T1000 (cell line): ENCODE results near the gene BORCS8.
"Not testable (repeated sequence)": the region's sequence is repeated elsewhere in the genome, so short reads cannot be mapped to it uniquely, and the experiment has no call there.

Experiments
- DNase-seq: peaks from one replicate; lab custom pipeline; 2025; ENCODE audit warnings: mixed read lengths; lab: John Stamatoyannopoulos, UW

The BORCS8 gene

GRCh38 chr19:19179548-19180441, 12.2 kb downstream of the BORCS8 start:
- no peak for DNase-seq

DNA sequence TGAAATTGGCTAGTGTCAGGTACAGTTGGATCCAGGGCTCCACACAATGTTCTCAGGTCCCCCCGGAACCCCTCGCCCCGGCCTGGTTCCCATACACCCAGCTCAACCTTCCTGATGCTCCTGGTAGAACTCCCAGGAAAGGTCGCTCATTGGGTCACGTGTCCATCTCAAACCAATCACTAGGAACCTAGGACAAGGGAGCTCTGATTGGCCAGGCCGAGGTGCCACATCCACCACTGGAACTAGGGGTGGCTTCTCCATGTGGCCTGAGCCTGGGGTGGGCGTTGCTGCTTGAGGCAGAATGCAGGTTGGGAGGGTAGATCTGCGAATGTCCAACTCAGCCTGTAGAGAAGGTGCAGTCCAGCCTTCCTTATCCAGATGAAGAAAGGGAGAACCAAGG, 15.0 kb downstream of the BORCS8 start:
- DNase-seq, result no peak

GRCh38 chr19:19173243-19173642, 18.7 kb downstream of the BORCS8 start:
- not testable (repeated sequence) for DNase-seq

- no peak for DNase-seq
Measured at GRCh38 chr19:19171821-19172532, 20.0 kb downstream of the BORCS8 start.

DNA sequence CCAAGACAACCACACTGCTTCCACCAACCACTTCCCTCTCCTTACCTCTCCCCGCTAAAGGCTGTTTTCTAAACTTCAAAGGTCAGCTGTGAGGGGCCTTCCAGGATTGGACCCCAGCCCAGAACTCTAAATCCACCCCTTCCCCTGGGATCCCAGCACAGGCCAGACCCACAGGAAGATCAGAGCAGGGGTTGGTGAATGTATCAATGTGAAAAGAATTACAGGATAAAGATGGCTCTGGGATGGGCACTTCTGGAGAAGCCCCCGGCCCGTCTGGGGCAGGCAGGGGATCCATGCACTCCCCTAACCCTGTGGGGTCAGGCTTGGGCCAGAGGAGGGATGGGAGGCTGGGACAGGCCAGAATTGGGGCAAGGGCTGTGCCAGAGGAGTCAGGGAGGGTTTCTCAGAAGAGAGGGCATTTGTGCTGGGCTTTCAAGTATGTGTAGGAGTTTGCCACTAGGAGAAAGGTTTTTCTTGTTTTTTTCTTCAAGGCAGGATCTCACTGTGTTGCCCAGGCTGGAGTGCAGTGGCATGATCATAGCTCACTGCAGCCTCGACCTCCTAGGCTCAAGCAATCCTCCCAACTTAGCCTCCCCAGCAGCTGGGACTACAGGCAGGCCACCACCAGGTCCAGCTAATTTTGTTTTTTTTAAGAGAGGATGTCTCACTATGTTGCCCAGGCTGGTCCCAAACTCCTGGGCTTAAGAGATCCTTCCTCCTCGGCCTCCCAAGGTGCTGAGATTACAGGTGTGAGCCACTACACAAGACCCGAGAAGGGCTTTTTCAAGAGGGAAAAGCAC, 20.9 kb downstream of the BORCS8 start:
- DNase-seq, result no peak

- DNase-seq, result no peak
Measured at GRCh38 chr19:19170053-19170872, 21.7 kb downstream of the BORCS8 start, which contains the start of gene MEF2B. Gene MEF2B (minus strand): TSS chr19:19170263. CDS start chr19:19150735, 19,528 bp downstream.

DNA sequence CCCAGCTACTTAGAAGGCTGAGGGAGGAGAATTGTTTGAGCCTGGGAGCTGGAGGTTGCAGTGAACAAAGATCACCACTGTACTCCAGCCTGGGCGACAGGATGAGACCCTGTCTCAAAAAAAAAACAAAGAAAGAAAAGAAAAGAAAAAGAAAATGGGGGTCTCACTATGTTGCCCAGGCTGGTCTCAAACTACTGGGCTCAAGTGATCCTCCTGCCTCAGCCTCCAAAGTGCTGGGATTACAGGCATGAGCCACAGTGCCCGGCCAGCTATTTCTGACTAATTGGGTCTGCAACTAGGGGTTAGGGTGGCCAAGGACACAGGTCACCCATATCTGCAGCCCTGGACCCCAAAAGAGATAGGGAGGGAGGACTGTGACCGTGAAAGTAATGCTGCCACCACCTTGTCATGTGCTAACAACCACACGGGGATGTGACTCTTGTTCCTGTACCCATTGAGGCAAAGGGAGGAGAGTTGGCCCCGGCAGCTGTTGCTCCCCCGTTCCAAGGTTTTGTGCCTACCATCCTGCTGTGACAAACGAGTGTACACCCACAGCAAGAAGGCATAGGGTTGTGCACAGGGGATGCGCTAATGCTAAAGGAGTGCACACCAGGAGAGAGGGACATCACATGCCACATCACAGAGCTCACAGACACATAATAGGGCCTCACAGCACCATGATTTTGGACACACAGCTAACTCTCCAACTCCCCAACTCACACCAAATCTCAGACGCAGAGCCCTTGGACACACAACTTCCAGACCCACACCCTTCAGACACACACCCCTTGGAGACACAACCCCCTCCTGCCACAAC, 22.5 kb downstream of the BORCS8 start:
- no peak for DNase-seq

GRCh38 chr19:19167612-19168011, 24.3 kb downstream of the BORCS8 start:
- DNase-seq, result no peak

DNA sequence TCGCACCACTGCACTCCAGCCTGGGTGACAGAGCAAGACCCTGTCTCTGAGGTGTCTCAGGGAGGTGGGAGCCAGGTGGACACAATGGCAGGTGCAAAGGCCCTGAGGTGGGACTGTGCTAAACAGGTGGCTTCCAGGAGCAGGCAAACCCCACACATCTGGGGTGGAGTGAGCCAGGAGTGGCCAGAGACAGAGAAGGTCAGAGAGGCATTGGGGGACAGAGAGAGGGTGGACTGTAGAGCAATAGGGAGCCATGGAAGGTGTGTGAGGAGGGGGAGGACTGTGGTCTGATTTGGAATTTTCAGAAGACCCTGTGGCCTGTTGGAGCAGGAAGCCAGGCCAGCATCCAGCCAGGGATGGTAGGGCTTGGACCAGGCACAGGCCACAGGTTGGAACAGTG, 26.6 kb downstream of the BORCS8 start:
- DNase-seq, result no peak

- no peak for DNase-seq
Measured at GRCh38 chr19:19162495-19162894, 29.5 kb downstream of the BORCS8 start.

DNA sequence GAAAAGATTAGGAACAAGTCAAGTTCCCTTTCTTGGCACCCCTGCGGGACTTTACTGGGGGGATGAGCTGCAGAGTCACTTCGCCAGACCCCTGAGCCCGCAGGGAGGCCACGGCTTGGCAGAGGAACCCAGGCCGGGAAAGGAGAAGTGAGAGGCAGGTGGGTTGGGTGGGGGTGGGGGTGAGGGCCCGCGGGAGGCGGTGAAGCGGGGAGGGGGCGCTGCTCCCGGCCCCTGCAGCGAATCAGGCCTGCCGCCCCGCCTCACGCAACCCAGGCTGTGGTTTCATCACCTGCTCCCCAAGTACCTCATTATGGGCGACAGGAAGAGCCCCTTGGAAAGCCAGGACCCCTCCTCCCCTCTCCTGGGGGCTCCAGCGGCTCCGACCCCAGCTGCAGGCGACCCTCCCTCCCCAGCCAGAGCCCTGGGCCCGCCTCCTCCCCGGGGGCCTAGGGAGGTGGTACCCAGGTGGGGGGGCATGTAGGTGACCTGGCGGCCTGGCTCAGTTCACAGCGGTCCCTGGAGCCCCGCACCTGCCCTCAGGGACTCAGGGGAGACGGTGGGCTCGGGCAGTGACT, 31.4 kb downstream of the BORCS8 start:
- no peak for DNase-seq

GRCh38 chr19:19159534-19159933, 32.4 kb downstream of the BORCS8 start:
- no peak for DNase-seq

- DNase-seq, result no peak
Measured at GRCh38 chr19:19157808-19158207, 34.1 kb downstream of the BORCS8 start.

DNA sequence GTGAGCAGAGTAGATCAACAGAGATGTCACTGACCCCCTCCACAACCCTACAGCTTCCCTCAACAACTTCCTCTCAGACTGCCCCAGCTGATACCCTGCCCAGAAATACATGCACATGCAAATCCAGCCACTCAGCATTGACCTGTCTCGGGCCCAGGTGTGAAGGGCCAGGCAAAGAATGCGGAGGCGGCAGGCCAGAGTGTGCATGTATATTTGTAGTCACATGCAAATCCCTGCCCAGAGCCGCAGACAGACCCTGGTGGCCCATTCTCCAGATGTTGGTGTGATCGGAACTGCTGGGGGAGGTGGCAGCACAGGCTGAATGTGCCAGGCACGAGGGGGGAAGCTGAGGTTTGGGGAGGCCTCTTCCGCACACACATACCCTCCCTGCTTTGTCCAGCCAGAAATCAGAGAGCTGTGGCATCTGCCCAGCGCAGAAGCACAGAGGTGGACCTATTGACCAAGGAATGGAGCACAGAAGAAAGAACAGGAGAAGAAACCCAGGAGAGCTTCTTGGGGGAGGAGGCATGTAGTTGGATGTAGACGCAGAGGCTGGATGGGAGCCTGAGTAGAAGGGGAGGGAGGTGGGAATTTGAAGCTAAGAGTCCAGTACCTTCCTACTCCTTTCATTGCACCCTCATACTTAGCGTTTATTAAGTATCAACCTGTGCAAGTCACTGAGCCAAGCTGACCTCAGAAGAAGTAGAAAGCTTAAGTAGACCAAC, 36.3 kb downstream of the BORCS8 start:
- DNase-seq, result no peak

DNA sequence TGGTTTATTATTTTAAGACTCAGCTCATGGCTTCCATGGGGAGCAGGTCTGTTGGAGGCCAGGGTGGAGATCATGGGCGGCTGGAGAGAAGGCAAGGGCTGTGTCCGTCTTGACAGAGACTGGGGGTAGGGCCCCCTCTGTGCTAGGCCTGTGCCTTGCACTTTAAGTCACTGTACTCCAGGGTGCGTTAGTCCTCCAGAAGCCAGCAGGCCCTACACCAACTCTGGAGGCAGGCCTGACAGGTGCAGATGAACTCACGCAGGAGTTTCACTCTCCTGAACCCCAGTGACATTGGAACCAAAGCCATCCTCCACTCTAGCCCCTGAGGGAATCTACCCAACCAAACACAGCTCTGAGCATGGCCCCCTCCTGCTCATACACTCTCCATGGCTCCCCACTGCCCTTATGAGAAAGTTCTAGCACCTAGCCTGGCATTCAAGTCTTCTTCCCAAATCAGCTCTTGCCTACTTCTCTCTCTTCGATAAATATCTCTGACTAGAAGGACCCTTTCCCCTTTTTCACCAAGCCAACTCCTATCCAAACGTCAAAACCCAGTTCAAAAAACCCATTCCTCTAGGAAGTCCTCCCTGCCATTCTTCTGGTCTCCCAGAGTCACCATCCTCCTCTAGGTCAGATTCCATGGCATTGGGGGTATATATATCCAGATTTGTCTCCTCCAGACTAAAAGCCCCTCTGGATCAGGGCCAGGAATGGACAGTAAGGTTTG, 37.0 kb downstream of the BORCS8 start:
- no peak for DNase-seq

- no peak for DNase-seq
Measured at GRCh38 chr19:19152668-19153384, 39.1 kb downstream of the BORCS8 start.

DNA sequence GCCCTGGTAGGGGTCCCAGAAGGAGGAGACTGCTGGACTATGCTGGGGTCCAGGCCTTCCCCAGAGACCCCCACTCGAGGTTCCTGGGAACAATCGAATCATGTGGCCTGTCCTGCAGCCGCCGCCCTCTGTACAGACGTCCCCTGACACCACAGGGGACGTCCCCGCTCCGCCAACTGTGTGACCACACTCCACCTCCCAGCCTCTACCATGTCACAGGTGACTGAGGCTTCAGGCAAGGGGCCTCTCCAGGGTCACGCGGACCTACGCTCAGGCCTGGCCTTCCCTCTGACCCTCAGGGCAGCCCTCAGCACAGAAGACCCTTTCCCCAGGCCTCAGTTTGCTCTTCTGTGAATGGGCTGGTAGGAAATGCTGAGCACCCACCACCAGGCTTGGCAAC, 40.5 kb downstream of the BORCS8 start:
- DNase-seq, result no peak

DNA sequence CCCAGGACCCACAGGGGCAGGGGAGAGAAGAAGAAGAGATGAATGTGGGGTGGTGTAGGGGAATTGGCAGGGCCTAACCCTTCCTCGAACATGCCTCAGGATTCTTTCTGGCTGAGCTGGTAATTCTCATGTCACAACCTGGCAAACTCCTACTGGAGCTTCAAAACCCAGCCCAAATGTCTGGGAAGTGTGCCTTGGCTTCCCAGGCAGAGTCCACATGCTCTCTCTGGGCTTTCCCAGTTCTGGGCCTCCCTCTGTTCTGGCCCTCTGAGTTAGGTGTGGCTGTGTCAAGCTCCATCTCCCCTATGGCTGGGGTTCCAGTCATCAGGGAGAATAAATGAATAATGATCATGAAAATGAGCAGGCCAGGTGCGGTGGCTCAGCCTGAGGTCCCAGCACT, 42.5 kb downstream of the BORCS8 start:
- no peak for DNase-seq
